GM21360 (cell line): Measurements from ENCODE around the gene NAPA.

Experiments
- ATAC-seq: cut with Tn5 transposase; IDR thresholded peaks from one replicate; pipeline ENCODE4 v1.9.1; 2021; ENCODE audit warnings: mild to moderate bottlenecking, moderate library complexity; ENCODE audit not compliant: unreplicated experiment

Gene NAPA

DNA sequence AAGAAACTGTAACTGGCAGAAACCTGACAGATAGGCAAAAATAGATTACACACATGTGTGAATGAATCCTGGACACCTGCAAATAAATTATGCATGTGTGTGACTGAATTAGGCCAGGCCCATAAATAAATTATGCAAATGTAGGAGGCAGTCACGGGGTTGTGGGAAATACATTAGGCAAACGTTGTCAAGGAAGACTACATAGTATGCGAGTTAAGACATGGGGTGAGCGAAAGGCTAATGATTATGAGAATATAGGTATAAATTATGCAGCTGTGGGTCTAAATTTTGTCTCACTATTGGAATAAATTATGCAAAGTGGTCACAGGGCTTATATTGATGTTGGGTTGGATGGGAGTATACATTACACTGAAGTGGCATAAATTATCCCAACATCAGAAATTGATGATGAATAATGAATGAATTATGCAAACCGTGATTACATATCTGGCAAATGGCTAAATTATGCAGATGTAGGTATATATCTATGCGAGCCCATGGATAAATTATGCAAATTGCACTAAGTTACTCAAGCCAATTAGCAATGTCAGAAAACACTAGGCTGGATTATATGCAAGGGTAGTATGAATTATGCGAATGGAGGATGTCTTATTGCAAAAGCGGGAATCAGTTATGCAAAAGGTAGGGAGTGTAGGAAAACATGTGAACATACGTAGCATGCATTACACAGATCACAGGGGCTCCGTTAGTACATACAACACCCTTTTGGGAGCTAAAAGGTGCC is 50.0 kb downstream of the NAPA start:
- ATAC-seq = no peak

DNA sequence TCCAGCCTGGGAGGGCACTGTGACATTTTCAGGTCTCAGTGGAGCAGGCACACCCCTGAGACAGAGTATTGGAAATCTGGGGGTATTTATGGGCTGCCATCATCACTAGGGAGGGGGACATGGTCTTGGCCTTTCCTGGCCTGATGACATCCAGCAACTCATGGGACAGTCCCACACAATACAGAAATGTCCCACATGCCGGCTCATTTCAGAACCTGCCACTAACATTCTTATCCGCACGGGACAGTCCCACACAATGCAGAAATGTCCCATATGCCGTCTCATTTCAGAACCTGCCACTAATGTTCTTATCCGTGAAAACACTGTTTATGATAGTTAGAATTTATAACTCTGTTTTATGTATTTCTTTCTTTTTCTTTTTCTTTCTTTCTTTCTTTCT is 53.0 kb downstream of the NAPA start:
- ATAC-seq = no peak

DNA sequence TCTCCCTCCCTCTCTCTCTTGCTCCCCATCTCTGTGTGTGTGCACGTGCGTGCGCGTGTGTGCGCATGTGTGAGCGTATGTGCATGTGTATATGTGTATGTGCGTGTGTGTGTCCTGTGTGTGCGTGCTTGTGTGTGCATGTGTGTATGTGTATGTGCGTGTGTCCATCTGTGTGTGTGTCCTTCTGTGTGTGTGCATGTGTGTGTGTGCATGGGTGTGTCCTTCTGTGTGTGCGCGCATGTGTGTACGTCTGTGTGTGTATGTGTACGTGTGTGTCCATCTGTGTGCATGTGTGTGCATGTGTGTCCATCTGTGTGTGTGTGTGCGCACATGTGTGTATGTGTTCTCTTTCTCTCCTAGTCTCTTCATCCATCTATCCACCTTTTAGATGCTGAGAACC is 55.4 kb downstream of the NAPA start:
- ATAC-seq = no peak

DNA sequence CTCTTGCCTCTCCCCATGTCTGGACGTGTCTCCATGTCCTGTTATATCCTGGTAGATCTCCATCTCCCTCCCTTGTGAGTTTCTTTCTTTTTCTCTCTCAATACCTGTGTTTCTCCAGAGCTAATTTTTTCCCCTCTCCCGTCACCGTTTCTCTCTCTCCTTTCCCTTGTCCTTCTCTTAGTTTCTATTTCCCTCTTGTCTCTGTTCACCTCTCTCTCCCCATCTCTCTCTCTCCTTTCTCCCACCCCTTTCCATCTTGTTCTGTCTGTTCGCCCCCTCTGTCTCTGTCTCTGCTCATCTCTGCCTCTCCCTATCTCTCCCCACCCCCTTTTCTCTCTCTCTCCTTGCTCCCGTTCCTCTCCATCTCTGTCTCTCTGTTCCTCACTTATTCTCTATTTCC is 56.2 kb downstream of the NAPA start:
- no peak for ATAC-seq

DNA sequence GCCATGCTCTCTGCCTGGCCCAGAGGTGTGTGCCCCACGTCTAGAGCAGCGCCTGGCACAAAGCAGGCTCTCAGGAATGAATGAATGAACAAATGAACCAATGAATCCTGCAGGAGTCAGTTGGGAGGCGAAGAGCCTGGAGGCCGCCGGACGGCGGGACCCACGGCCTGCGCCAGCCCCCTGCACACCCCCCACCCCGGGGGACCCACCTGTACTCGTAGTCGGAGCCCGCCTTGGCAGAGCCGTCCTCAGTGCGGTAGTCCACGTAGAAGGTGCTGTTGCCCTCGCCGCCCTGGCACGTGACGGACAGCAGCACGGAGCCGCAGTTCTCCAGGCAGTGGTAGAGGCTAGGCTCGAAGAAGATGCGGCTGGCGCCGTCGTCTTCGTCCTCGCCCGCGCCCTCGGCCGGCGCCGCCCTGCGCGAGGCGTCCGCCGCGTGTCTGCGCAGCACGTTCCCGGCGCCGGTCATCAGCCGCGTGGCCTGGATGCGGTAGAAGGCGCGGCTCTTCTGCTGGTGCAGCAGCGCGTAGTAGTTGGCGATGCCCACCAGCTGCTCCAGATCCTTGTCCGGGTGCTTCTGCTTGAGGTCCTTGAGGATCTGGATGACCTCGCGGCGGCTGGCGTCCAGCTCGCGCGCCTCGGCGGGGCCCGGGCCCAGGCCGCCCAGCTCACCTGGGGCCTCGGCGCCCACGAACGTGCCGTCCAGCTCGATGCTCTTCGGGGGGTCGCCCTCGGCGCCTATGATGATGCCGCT is 58.0 kb downstream of the NAPA start:
- no peak for ATAC-seq

DNA sequence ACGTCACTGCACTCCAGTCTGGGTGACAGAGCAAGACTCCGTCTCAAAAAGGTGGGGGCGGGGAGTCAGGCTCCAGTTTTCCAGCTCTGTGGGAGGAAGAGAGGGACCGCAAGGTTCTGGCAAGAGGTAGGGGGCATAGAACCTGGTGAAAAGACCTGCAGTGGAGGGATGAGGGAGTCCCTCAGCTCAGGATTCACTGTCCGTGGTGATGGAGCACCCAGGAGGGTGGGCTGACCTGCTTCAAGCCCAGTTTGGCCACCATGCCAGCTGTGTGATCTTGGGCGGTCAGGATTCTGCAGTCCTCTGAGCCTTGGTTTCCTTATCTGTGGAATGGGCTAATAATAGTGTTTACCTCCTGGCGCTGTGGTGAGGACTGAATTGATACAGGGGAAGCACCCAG is 64.4 kb downstream of the NAPA start:
- ATAC-seq = no peak

DNA sequence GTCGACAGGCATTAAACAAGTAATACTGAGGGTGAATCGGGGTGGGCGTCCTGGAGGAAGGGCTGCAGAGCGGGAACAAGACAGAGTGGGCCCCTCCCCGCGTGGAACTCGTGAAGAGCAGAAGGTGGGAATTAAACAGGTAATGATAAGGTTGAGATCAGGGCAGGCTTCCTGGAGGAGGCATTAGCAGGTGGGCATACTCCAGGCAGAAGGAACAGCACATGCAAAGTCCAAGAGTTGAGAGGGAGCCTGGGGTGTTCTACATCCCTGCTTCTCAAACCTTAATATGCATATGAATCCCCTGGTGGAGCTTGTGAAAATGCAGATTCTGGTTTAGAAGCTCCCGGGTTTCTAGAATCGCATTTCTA is 66.5 kb downstream of the NAPA start:
- no peak for ATAC-seq

DNA sequence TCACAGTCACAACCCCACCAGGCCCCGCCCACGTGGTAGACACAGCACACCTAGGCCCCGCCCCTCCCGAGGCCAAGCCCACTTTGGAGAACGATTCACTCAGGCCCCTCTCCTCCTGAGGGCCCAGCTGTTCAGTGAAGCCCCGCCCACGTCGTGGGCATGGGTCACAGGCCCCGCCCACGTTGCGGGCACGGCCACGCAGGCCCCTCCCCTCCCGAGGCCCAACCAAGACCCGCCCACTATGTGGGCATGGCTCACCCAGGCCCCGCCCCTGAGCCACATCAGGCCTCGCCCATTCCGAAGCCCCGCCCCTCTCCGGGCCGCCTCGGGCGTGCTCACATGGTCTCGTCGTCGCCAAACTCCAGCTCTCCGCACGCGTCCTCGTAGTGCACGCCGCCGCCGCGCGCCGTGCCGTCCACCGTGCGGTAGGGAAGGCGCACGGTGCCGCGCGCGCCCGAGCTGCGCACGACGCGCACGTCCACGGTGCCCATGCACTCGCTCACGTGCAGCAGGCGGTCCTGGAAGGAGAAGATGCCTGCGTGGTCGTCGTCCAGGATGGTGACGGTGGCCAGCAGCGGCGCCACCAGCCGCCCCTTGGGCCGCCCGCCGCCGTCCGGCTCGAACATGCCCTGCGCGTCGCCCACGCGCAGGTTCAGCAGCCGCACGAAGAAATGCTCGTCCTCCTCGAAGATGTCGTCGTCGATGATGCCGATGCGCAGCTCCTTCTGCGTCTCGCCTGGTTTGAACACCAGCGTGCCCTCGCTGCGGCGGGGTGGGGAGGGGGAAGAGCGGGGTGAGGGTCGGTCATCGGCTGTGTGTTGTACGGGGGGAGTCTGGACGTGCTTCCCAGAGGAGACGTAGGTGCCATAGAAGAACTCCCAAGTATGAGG is 67.1 kb downstream of the NAPA start:
- ATAC-seq = no peak

DNA sequence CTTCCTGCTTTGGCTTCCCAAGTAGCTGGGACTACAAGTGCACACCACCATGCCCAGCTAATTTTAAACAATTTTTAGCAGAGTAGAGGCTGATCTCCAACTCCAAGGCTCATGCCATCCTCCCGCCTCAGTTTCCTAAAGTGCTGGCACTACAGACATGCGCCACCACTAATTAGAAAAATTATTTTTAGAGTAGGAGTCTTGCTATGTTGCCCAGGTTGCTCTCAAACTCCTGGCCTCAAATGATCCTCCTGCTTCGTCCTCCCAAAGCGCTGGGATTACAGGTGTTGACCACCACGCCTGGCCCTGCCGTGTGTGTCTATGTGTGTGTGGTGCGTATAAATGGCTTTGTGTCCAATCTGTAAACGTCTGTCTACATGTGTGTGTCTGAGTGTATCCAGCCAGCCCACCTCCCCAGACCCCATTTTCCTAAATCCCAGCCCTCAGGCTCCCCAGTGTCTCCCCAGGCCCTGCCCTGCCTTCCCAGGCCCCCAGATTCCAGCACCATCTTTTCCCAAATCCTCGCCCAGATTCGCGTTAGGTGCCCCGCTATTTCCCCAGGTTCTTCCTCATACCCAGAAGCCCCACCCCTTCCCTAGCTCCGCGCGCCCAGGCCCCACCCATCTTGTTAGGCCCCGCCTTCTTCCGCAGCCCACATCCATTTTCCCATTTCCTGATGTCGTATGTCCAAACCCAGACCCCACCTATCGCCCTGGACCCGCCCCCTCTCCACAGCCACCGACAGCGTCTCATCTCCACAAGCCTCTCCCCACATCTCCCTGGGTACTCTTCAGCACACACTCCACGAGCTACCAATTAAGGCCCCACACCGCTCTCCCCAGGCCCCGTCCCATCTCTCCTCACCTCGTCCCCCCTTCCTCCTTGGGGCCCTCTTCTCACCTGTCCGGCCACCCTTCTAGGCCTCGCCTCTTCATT is 68.1 kb downstream of the NAPA start:
- ATAC-seq = no peak

DNA sequence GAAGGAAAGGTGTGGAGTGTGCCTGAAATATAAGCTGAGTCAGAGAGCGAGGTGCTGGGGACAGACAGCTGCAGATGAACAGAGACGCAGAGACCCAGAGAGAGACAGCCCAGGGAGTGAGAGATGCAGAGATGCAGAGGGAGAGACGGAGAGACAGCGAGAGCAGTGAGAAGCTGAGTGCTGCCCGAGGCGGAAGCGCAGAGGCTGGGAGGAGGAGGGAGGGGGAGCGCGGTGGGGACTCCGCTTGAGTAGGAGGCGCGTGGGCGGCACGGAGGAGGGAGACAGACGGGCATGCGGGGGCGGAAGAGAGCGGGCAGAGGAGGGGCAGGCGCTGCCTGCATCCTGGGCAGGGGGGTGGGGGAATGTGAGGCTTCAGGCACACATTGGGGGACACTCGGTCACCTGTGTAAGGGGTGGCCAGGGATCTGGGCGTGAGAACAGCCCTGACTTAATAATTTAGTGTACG is 68.9 kb downstream of the NAPA start:
- ATAC-seq = no peak

DNA sequence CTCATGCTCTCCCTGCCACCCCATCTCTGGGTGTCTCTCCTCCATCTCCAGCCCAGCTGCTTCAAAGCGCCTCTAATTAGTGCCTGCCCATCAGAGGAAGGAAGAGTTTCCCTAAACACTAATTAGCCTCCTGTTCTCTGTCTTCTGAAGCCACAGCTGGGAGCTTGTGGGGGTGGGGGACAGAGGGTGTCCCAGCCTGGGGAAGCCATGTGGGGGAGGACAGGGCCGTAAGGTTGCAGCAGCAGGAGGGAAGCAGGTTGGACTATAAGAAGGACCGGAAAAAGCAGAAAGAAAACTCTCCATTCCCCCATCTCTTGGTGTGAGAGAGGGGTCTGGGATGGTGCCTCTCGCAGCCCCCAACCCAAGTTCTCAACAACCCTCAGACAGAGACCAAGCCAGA is 69.3 kb downstream of the NAPA start:
- no peak for ATAC-seq

DNA sequence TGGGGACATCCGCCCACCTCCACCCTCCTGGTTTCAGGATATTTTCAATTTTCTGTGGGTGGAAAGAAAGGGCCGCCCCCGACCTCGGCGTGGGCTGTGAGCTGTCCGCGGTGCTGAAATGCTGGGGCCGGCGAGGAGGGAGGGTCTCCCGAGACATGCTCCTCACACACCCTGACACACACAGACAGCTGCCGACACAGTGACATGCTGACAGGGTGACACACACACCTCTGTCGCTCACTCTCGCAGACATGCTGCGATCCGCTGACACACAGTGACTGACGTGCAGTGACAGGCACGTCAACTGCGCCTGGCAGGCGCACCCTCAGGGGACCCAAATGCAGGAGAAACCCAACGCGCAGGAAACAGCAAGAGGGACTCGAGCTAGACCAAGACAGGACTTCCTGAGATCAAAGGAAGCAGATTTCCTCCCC is 70.5 kb downstream of the NAPA start:
- no peak for ATAC-seq

DNA sequence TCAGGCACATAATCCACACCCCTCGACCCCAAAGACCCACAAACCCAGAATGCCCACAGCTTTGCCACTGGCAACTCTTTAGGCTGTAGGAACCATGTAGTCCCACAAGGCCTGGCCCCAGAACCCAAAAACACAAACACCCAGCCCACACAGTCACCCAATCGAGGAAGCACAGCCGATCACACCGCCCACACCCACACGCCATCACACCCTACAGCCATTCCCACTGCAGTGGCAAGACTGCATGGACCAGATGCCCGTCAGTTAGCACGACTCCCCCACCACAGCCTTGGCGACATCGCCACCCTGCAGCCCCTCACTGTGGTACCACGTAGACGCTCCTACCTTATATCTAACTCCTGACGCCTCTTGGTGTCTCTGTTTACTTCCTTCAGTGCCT is 71.5 kb downstream of the NAPA start:
- no peak for ATAC-seq

DNA sequence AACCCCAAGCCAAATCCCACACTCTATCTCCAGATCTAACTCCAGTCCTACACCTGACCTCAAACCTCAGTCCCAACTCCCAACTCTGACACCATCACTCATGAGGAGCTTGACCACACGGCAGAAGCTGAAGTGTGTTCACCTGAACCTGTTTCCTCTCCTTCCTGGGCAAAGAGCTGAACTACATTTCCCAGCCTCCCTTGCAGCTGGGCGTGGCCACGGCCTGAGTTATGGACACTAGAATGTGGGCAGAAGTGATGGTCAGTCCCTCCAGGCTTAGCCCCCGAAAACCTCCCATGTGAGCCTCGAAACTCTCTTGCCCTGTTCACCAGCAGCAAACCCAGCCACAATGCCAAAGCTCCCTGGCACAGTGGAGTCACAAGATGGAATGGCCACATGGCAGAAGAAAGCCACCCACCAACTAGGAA is 76.1 kb downstream of the NAPA start:
- ATAC-seq = no peak
